DMS79 treated with DMSO at 0.1 percent for 48 hours (cell line): Measurements from ENCODE around the gene ZNF24.

Experiments
- DNase-seq: peaks from one replicate; lab custom pipeline; 2025; lab: John Stamatoyannopoulos, UW

The ZNF24 gene

DNA sequence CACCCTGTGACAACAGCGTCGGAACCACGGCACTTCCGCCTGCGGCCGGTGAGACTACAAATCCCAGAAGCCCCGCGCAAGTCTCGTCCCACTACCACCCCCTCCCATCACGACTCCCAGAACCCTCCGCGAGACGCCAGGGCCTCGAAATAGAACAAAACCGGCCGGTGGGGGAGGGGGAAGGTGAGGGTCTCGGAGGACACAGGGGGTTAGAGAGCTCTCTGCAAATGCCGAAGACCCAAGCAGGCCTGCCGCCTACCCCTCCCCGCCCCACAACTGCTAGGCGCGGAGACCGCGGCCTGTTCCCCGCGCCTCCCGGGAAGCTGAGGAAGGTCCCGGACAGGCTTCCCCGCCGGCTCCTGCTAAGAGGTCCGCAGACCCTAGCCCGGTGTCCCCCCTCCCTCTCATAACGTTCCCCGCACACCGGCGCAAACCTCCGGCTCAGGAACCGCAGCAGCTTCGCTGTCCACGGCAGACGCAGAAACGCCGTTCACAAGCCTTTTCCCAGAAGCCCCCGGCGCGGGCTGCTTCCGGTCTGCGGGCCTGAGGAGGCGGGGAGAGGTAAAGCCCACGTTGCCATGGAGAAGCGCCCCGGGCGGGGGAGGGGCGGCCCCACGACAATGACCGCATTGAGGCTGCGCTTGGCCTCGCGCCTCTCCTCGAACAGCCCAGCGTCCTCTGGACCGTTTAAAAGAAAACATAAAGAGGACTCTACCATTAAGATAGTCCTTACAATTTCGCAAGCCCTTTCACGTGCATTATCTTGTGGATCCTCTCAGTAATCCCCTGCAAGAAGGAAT is at the start of gene ZNF24:
ZNF24 (minus strand) TSS at position 485 of the 800 bp plus-strand sequence. CDS start 3,770 bp downstream, outside the sequence.
- DNase-seq, result peak; percentile 89

- DNase-seq, result no peak
Observed at GRCh38 chr18:35393716-35394115, 49.5 kb upstream of the ZNF24 start.

GRCh38 chr18:35392375-35392774 is 48.2 kb upstream of the ZNF24 start:
- no peak for DNase-seq

- DNase-seq, result no peak
Observed at GRCh38 chr18:35390951-35391700, 46.9 kb upstream of the ZNF24 start.

- no peak for DNase-seq
Observed at GRCh38 chr18:35389095-35389618, 44.9 kb upstream of the ZNF24 start.

DNA sequence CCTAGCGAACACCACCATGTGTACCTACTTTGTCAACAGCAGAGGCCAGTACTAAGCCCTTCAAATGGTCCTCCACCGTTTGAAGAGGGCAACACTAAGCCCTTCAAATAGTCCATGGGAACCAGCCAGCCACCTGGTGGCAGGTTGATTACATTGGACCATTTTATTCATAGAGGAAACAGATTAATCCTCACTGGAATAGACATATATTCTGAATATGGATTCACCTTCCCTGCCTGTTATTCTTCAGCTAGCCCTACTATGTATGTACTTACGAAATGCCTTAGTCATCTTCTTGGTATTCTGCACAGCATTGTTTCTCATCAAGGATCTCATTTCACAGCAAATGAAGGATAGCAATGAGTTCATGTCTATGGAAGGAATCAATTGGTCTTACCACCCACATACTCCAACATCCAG is 42.9 kb upstream of the ZNF24 start:
- no peak for DNase-seq

- DNase-seq, result peak; percentile 31
Observed at GRCh38 chr18:35386600-35387100, 42.4 kb upstream of the ZNF24 start.

DNA sequence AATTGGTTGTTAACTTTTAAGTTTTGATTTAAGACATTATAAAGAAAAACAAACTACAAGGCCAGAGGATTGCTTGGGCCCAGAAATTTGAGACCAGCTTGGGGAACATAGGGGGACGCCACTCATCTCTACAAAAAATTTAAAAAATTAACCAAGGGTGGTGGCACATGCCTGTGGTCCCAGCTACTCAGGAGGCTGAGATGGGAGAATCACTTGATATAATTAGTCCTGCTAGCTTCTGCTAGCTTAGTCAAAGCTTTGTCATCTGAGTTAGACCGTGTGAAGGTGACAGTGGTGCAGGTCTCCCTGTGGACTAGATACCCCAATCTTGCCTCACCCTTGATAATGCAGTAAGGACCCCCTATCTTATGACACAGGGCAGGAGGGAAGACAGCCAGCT is 38.9 kb upstream of the ZNF24 start:
- DNase-seq, result no peak

GRCh38 chr18:35379421-35379820 is 35.2 kb upstream of the ZNF24 start:
- DNase-seq, result no peak

- DNase-seq, result no peak
Observed at GRCh38 chr18:35378574-35378896, 34.3 kb upstream of the ZNF24 start.

DNA sequence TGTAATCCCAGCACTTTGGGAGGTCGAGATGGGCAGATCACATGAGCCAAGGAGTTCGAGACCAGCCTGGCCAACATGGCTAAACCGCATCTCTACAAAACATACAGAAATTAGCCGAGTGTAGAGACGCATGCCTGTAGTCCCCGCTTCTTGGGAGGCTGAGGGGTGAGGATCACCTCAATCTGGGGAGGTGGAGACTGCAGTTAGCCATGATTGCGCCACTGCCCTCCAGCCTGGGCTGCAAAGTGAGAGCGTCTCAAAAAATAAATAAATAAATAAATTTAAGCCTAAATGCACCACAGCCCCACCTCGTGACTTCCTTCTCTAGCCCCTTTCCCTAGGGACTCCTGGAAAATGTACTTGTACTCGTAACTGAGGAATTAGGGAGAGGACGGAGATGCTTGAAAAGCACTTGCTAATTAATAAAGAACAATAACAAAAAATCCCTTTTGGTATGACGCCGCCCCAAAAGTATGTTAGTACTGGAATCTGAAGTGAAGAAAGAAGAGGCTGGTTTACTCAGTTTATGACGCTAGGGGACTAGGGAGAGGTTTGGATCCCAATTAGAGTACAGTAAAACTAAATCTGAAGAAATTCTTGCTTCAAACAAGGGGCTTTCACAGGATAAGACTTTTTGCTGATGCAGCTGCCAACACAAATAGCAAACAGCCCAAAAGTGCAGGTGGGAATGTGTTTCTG is 33.8 kb upstream of the ZNF24 start:
- DNase-seq, result no peak

DNA sequence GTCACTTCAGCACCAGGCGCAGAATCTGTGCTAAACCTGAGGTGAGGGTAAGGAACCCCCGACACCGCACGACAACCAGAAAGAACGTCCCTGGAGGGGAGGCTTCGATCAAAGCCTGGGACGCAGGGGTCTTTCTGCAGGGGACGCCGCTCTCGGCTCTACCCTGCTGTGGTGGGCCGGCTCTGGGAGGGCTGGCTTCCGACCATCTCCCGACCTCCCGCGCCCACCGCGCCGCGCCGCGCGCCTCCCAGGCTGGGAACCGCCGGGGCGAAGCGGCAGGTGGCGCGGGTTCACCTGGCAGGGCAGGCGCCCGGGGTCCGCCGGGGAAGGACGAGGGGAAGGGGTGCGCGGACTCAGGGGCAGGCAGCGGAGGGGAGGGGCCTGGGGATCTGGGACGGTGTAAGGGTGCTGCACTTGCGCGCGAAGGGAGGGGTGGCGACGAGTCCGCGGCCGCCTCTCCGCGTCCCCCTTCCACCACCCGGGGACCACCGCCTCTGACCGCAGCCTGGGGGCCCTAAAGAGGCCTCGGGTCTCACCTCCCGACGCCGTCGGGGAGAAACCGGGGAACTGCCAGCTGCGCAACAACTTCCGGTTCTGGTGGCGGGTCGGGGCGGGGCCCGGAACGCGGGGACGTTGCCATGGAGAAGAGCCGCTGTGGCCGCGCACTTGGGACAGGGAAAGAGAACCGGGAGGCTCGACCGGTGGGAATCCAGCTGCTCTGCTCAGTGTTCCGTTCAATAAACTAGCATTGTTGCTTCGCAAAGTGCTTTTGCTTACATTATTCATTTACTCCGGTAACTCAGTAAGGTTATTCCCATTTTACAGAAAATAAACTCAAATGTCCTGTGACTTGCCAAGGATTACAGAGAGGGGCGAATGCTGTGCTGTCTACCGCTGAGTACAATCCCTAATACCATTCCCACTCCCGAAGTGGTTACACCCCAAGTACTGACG is 32.8 kb upstream of the ZNF24 start, which contains the start of gene ZNF396:
ZNF396 (minus strand) TSS at position 596 of the 954 bp plus-strand sequence. CDS start 3,045 bp downstream, outside the sequence.
- peak; percentile 71 for DNase-seq

DNA sequence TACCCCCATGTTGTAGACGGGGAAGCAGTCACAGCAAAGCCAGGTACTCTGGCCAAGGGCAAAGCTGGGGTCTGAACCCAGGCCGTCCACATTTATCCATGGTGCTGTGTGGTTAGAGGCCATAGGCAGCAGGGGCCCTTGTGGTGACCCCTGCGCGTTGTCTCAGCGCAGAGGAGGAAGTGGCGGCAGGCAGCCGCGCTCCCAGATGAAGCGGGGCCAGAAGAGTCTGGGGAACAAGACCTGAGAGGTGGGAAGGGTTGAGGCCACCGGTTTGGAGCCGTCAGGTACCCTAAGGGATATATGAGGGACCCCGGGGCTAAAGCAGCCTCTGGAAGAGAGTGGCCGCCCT is 32.1 kb upstream of the ZNF24 start:
- no peak for DNase-seq

DNA sequence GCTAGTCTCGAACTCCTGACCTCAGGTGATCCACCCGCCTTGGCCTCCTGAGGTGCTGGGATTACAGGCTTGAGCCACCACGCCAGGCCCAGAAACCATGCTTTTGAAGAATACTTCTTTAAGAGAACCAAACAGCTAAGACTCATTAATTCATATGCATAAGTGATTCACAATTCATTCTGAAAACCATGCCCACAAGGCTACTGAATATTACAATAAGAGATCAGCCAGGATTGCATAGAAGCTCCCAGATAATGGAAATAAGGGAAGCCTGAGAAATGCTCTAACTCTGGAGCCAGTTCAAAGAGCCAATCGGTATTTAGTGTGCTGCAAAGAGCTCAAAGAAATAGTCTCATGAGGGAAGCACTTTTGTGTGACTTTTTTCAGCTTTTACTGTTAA is 30.5 kb upstream of the ZNF24 start:
- DNase-seq, result no peak

DNA sequence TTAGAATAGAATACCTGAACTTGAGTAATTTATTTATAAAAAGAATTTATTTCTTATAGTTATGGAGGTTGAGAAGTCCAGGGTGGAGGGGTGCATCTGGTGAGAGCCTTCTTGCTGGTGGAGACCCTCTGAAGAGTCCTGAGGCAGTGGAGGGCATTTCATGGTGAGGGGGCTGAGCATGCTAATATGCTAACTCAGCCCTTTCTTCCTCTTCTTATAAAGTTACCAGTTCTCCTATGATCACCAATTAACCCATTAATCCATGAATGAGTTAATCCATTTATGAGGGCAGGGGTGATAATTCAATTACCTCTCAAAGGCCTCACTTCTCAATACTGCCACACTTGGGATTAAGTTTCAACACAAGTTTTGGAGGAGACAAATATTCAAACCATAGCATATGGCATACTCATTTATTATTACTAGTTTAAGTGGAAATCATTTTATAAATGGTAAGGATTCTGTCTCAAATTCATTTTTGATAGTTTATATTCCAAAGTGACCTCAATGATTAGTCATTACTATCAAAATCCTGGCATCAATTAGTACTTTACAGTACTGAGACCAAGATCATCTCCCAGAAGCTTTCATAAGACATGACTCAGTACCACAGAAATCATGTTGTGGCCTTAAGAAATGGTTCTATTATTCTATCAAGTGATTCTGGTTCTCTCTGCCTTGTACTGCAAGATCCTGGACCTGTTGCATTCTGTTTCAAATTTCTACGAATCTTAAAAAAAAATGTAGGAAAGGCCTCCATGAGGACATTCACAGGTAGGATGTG is 27.4 kb upstream of the ZNF24 start:
- DNase-seq, result no peak

- no peak for DNase-seq
Observed at GRCh38 chr18:35369126-35369525, 24.9 kb upstream of the ZNF24 start.

- no peak for DNase-seq
Observed at GRCh38 chr18:35368595-35368994, 24.4 kb upstream of the ZNF24 start.

DNA sequence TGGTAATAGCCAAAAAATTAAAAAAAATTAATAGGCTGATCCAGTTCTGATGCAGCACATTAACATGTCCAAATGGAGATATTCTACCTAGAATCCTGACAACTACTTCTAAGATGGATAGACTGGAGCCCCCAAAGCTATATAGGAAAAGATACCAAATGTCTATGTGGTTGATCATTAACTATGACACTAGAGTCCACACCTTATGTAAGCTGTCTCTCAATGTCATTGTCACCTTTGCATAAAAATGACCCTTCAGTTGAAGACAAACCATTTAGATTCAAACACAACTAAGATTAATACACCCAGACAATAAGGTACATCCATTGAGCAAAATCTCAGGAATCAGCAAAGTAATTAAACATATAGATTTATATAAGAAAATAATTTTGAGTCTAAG is 18.3 kb upstream of the ZNF24 start:
- DNase-seq, result no peak

GRCh38 chr18:35361570-35362321 is 17.5 kb upstream of the ZNF24 start:
- no peak for DNase-seq
